DMS53 treated with DMSO at 0.1 percent for 48 hours (cell line): Measurements from ENCODE around the gene ZSWIM6.

Source experiments
- DNase-seq: peaks from one replicate; lab custom pipeline; 2025; ENCODE audit not compliant: unreplicated experiment; lab: John Stamatoyannopoulos, UW

ZSWIM6 gene

GRCh38 chr5:61357745-61358144 lies 25.7 kb downstream of the ZSWIM6 start:
- DNase-seq, result peak; percentile 23

- DNase-seq, result no peak
Observed at GRCh38 chr5:61362796-61363368, 30.8 kb downstream of the ZSWIM6 start.

GRCh38 chr5:61363401-61364114 lies 31.5 kb downstream of the ZSWIM6 start:
- DNase-seq, result no peak

GRCh38 chr5:61366497-61367240 lies 34.6 kb downstream of the ZSWIM6 start:
- DNase-seq, result no peak

- no peak for DNase-seq
Observed at GRCh38 chr5:61370506-61370905, 38.4 kb downstream of the ZSWIM6 start.

GRCh38 chr5:61371474-61371873 lies 39.4 kb downstream of the ZSWIM6 start:
- DNase-seq, result no peak

GRCh38 chr5:61379677-61380076 lies 47.6 kb downstream of the ZSWIM6 start:
- DNase-seq, result no peak

GRCh38 chr5:61381968-61382367 lies 49.9 kb downstream of the ZSWIM6 start:
- no peak for DNase-seq

GRCh38 chr5:61385627-61386026 lies 53.6 kb downstream of the ZSWIM6 start:
- DNase-seq, result no peak

- DNase-seq, result peak; percentile 28
Observed at GRCh38 chr5:61386045-61386800, 54.2 kb downstream of the ZSWIM6 start.

GRCh38 chr5:61389609-61390008 lies 57.6 kb downstream of the ZSWIM6 start:
- DNase-seq, result no peak

GRCh38 chr5:61394078-61394704 lies 62.1 kb downstream of the ZSWIM6 start:
- no peak for DNase-seq

GRCh38 chr5:61394793-61395192 lies 62.7 kb downstream of the ZSWIM6 start:
- no peak for DNase-seq

GRCh38 chr5:61397238-61397637 lies 65.2 kb downstream of the ZSWIM6 start:
- no peak for DNase-seq

GRCh38 chr5:61397937-61398336 lies 65.9 kb downstream of the ZSWIM6 start:
- DNase-seq, result no peak

GRCh38 chr5:61398440-61398839 lies 66.4 kb downstream of the ZSWIM6 start:
- no peak for DNase-seq

GRCh38 chr5:61399679-61400078 lies 67.6 kb downstream of the ZSWIM6 start:
- no peak for DNase-seq

GRCh38 chr5:61401726-61402125 lies 69.7 kb downstream of the ZSWIM6 start:
- no peak for DNase-seq

GRCh38 chr5:61402244-61402823 lies 70.3 kb downstream of the ZSWIM6 start:
- no peak for DNase-seq
